Posterior cingulate gyrus (tissue), 11 donors: ENCODE data around the gene SECTM1.

Source experiments
- DNase-seq, 10 donors: peaks; one replicate each; pipeline versions ENCODE4 v3.0.0 to v3.0.0-alpha.2; 2020 to 2021; ENCODE audit warnings: mixed read lengths in 3 of 10
- intact Hi-C: fragments of 100-400 bp; cut with DNase I; formaldehyde crosslinking; loops from one replicate; pipeline ENCODE4 v1.15.1; 2023

SECTM1 gene

GRCh38 chr17:82287868-82288801 lies 45.4 kb downstream of the SECTM1 start:
- intact Hi-C loops = no loop called here
- no peak for DNase-seq

DNA sequence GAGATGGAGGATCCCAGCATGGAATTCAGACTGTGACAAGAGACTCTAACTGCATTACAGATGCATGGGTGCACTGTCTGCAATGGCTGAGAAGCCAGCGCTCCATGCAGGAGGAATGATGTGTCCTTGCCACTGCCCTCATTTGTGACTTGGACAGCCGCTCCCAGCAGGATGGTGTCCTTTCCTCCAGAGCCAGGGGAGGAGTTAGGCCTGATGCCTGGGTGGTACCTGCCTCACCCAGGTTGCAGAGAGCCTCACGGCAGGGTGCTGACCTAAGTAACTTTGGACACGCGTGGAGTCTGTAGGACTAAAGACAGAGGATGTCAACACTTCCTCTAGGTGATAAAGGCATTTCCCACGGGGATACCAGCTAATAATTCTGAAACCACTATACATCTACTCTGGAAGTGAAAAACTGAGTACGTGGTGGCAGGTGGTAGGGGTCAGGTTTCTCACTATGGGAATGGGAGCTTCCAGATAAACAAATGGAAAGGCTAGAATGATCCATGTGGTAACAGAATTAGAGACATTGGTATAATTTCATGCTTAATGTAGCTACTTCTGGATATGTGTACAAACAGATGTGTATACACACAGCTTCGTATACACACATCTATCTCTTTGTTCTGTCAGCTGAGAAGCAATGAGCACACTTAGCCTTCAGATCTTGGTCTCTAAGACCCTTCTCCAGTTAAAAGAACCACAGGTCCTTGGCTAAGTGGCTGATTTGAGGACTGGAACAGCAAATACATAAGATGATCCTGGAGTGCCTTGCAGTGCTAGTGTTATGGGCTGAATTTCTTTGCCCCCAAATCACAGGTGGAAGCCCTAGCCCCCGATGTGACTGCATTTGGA lies 46.3 kb downstream of the SECTM1 start:
- intact Hi-C loops = no loop called here
- no peak for DNase-seq

DNA sequence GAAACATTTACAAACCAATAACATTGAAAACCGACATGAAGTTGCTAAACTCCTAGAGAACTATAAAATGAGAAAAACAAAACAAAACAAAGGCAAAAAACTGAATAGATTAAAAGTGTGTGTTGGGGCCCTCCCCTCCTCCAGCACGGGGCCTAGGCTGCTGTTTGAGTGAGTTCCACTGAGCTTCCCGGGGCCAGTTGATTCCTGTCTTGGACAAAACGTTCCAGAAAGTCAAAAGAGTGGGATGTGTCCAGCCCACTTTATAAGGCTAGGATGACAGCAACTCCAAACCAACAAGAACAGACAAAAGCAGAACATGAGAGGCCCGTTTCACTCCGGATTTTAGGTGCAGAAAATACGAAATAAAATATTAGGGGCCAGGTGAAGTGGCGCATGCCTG lies 48.4 kb downstream of the SECTM1 start:
- DNase-seq = no peak

DNA sequence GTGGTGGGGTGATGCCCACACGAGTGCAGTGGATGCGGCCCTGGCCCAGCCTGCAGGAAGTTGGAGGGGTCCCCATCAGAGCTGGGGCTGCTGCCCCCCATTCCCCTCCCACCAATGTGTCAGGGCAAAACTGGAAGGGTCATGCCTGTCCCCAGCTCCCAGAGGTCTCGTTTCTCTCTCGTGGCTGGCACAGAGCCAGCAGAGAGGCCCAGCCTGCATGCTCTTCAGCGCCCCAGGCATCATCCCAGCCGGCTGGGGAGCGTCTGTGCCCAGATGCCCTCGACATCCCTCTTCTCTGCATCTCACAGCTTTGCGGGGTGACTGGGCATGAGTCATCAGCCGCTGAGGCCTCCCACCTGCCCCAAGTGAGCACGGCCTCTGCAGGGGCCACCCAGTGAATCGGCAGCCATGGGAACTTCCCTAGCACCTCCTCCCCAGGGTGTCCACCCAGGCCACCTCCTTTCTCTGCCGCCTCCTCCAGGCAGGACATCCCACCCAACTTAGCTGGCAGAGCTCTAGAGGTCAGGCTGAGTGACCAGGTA lies 50.3 kb downstream of the SECTM1 start:
- intact Hi-C loops = no loop called here
- peak in 3 of 10 donors; percentile 50 to 85 (median 77) for DNase-seq

More for the DNA sequence above, 48.4 kb downstream of the SECTM1 start:
- intact Hi-C loops = no loop called here

DNA sequence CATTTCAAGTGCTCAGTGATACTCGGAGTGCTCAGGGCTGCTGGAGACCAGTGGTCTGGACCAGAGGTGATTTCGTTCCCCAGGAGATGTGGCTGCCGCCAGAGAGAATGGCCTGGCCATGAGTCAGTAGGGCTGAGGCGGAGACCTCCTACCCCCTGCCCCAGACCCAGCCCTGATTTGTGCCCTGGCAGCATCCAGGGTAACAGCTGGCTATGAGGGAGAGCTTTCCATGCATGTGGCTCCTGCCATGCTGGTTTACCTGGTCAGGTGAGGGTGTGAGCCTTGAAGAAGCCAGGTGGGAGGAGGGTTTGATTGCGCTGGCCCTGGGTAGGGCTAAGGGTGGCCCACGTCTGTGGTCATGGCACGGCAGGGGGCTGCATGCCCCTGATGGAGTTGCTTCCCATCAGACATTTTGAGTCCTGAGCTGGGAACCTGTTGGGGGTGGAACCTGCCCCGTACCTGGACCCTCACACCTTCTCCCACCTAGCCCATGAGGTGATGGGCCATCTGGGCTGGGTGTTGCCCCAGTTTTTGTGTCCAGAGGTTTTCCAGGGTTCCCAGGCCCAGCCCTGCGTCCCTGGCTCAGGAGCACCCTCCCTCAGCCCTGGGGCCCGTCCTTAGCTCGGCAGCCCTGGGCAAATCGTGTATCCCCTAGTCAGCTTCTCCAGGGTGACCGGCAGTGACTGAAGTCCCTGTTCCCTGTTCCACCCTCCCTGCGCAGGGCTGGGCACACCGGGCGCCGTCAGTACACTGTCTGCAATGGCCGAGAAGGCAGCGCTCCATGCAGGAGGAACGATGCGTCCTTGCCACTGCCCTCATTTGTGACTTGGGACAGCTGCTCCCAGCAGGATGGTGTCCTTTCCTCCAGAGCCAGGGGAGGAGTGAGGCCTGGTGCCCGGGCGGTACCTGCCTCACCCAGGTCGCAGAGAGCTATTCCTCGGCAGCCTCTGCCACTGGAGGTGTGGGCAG lies 51.0 kb downstream of the SECTM1 start:
- peak in 3 of 10 donors; percentile 39 to 64 (median 51) for DNase-seq
- intact Hi-C loops = no loop called here

- DNase-seq = peak in 3 of 10 donors; percentile 22 to 48 (median 42)
- intact Hi-C loops = no loop called here
Observed at GRCh38 chr17:82281502-82282238, 51.9 kb downstream of the SECTM1 start.

DNA sequence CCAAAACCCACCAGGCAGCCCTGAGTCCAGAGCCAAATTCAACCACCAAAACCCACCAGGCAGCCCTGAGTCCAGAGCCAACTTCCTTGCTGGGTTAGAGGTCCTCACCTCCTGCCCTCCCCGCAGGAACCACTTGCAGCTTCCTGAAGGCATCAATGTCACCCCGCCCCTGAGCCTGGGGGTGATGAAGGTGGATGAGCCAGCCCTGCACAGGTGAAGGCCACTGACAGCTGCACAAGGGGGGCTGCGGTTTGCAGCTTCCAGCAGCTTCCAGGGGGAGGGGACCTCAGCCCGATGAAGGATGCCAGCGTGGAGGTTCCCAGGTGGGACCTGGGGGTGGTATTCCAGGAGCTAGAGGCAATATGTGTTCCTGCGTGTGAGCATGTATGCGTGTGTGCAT lies 52.5 kb downstream of the SECTM1 start:
- DNase-seq = peak in 3 of 10 donors; percentile 50 to 61 (median 53)

GRCh38 chr17:82280537-82280936 lies 53.0 kb downstream of the SECTM1 start:
- intact Hi-C loops = no loop called here
- peak in 3 of 10 donors; percentile 26 to 43 (median 27) for DNase-seq

More for the DNA sequence above, 52.5 kb downstream of the SECTM1 start:
- intact Hi-C loops = no loop called here

- peak in 2 of 10 donors; percentile 48 to 57 for DNase-seq
- intact Hi-C loops = no loop called here
Observed at GRCh38 chr17:82278786-82279391, 54.7 kb downstream of the SECTM1 start.

DNA sequence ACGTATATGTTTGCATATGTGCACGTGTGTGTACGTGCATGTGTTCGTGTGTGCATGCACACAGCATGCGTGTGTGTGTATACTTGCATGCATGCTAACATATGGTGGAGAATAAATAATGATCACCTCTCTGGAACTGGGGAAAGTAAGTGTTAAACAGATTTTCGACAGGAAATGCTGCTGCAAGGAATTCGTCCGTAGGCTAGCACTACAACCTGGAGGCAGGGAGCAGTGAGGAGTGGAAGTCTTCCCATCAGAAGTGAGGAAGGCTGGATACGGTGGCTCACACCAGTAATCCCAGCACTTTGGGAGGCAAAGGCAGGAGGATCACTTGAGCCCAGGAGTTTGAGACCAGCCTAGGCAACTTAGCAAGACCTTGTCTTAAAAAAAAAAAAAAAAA lies 55.3 kb downstream of the SECTM1 start:
- intact Hi-C loops = no loop called here
- DNase-seq = peak in 2 of 10 donors; percentile 11 to 60

GRCh38 chr17:82277851-82278250 lies 55.7 kb downstream of the SECTM1 start:
- intact Hi-C loops = no loop called here

GRCh38 chr17:82276938-82277337 lies 56.6 kb downstream of the SECTM1 start:
- intact Hi-C loops = no loop called here
- DNase-seq = peak in 2 of 10 donors; percentile 39 to 48

More at GRCh38 chr17:82277851-82278250, 55.7 kb downstream of the SECTM1 start:
- DNase-seq = peak in 3 of 10 donors; percentile 36 to 86 (median 63)

DNA sequence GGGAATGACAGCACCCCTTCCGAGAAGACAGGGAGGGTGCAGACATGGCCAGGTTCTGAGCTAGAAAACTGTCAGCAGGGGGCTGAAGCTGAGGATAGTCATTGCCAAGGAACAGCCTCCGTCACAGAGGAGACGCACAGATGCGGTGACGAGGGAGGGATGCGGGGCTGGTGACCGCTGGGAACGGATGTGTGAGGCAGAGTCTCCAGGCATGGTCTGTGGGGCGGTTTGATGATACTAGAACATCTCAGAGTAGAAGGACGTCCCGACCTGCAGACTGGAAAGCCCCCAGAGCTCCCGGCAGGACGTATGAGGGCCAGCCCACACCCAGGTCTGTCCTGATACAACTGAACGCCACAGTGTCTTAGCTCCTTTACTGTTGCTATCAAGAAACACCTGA lies 58.2 kb downstream of the SECTM1 start:
- intact Hi-C loops = no loop called here
- peak in 3 of 10 donors; percentile 36 to 70 (median 55) for DNase-seq

DNA sequence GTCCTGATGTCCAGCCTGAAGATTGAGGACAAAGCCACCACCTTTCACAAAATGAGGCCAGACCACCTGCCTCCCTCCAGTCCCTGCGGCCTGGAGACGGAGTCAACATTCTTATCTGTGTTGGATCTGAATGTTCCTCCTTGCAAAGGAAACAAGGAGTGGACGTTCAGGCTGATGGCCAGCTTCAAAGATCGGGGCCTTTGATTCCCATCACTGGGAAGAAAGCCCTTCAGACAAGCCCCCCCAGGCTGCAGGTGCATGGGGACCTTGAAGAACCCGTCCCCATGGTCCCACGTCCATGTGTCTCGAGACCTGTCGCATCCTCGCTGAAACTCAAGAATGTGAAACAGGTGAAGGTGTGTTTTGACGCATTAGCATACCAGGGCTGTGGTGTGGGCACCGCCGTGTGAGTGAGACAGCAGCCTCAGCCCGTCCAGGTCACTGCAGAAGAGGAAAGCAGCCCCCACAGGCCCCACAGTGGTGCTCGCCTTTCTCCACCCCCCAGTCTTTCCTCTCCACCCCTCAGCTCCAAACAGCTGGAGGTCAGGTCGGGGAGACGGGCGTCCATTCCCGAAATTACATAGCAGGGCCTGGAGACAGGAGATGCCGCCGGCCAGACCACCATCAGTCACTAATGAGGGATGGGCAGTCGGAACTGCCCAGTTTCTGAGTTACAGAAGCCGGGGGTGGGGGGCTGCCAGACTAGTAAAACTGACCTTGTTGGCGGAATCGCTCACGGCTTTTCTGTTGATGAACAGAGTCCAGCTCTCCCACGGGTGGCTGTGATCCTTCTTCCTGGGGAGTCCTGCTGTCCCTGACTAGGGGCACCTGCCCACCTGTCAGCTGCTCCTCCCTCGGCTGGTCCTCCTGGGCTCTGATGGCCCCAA lies 59.2 kb downstream of the SECTM1 start:
- peak in 3 of 10 donors; percentile 15 to 72 (median 55) for DNase-seq
- intact Hi-C loops = no loop called here

DNA sequence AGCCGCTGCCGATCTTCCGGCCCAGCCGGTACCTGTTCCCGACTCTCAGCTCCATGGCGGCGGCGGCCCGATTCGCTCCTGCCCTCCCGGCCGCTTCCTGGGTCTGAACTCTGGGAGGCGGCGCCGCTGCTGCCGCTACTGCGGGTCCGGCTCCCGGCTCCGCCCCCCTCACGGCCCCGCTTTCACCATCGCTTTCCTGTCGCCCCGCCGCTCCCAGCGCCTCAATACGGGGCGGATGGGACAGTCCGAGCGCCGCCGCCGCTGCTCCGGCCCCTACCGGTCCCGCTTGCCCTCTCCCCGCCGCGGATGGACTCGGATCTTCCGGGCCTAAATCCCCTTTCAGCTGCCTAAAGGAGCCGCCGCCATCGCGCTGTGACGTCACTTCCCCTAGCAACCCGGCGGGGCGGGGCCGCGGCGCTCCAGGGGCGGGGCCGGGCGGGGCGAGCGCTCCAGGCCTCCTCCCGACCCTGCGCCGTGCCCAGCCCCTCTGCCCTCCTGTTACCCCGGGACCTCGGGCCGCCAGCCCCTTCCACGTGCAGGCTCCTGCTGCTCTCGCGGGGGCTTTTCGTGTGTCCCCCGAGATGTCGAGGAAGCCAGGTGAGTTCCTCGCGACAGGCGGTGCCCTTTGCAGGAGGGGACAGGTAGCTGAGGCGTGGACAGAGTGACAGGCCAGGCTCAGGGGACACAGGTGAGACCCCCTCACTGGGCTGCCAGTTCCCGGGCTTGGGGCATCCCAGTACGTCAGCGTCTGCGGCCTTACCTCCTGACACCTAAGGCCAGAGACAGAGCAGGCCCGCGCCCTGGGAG lies 60.0 kb downstream of the SECTM1 start, which contains the start of gene CSNK1D:
CSNK1D (minus strand) TSS at position 374 of the 807 bp plus-strand sequence; CDS start at position 55, 319 bp downstream.
- peak; percentile 83 to 99 (median 92) for DNase-seq
- intact Hi-C loops = loop anchor here (1.0 kb wide), 1 partner anchor 20 kb away; no protein-coding TSS in a partner anchor
